Choroid plexus epithelial cell (primary cell): ENCODE data around the gene INPP5J.

ENCODE experiments used
- DNase-seq: peaks from one replicate; pipeline ENCODE4 v3.0.0-alpha.2; 2010; ENCODE audit warnings: low read depth
- H3K4me3 ChIP-seq: 2 replicates; pipeline ENCODE4 v1.5.1; 2011; ENCODE audit warnings: low read depth, mild to moderate bottlenecking, control low read depth, low read length, moderate library complexity
- CTCF ChIP-seq: conservative IDR thresholded peaks from 2 replicates; pipeline ENCODE4 v1.5.1; 2011; ENCODE audit warnings: low read depth, mild to moderate bottlenecking, control low read depth, inconsistent platforms, low read length, moderate library complexity

Gene INPP5J

GRCh38 chr22:31098632-31099110 lies 24.1 kb upstream of the INPP5J start:
- no peak for DNase-seq
- no peak overlapping the region for H3K4me3 ChIP-seq
- TF ChIP-seq CTCF = no peak

- H3K4me3 ChIP-seq = no peak overlapping the region
- peak; percentile 28 for DNase-seq
- no peak for TF ChIP-seq CTCF
Observed at GRCh38 chr22:31099386-31099785, 23.4 kb upstream of the INPP5J start.

- no peak overlapping the region for H3K4me3 ChIP-seq
- no peak for TF ChIP-seq CTCF
- no peak for DNase-seq
Observed at GRCh38 chr22:31099841-31100761, 22.7 kb upstream of the INPP5J start.

GRCh38 chr22:31100762-31101525 lies 21.8 kb upstream of the INPP5J start:
- no peak for TF ChIP-seq CTCF
- DNase-seq = no peak
- no peak overlapping the region for H3K4me3 ChIP-seq

- DNase-seq = peak; percentile 96
- no peak overlapping the region for H3K4me3 ChIP-seq
- no peak for TF ChIP-seq CTCF
Observed at GRCh38 chr22:31102441-31103081, 20.2 kb upstream of the INPP5J start.

GRCh38 chr22:31103111-31103510 lies 19.7 kb upstream of the INPP5J start:
- DNase-seq = no peak
- TF ChIP-seq CTCF = no peak
- H3K4me3 ChIP-seq = no peak overlapping the region
